ENCODE data around the gene CDV3.
"Not testable (repeated sequence)": the region's sequence is repeated elsewhere in the genome, so short reads cannot be mapped to it uniquely, and the experiment has no call there.

Gene CDV3

GRCh38 chr3:133573629-133574194 lies at the start of gene CDV3:
CDV3 (plus strand) TSS chr3:133573686; CDS start chr3:133574045, 359 bp downstream.
- no peak for DNase-seq (ENCODE audit: low spot score)

GRCh38 chr3:133523758-133524157 lies 49.7 kb upstream of the CDV3 start:
- DNase-seq (ENCODE audit: low spot score), result not testable (repeated sequence)

- no peak for DNase-seq (ENCODE audit: low spot score)
Observed at GRCh38 chr3:133525435-133525834, 48.1 kb upstream of the CDV3 start.

GRCh38 chr3:133527081-133527715 lies 46.3 kb upstream of the CDV3 start:
- DNase-seq (ENCODE audit: low spot score), result no peak

GRCh38 chr3:133529809-133530208 lies 43.7 kb upstream of the CDV3 start:
- DNase-seq (ENCODE audit: low spot score), result no peak

- DNase-seq (ENCODE audit: low spot score), result no peak
Observed at GRCh38 chr3:133531981-133532380, 41.5 kb upstream of the CDV3 start.

- no peak for DNase-seq (ENCODE audit: low spot score)
Observed at GRCh38 chr3:133532951-133533350, 40.5 kb upstream of the CDV3 start.

GRCh38 chr3:133535971-133536881 lies 37.3 kb upstream of the CDV3 start:
- DNase-seq (ENCODE audit: low spot score), result no peak

- not testable (repeated sequence) for DNase-seq (ENCODE audit: low spot score)
Observed at GRCh38 chr3:133537131-133537530, 36.4 kb upstream of the CDV3 start.

GRCh38 chr3:133538154-133538553 lies 35.3 kb upstream of the CDV3 start:
- DNase-seq (ENCODE audit: low spot score), result no peak

GRCh38 chr3:133540896-133541674 lies 32.4 kb upstream of the CDV3 start:
- DNase-seq (ENCODE audit: low spot score), result no peak

- DNase-seq (ENCODE audit: low spot score), result no peak
Observed at GRCh38 chr3:133542871-133543270, 30.6 kb upstream of the CDV3 start.

GRCh38 chr3:133544983-133545382 lies 28.5 kb upstream of the CDV3 start:
- DNase-seq (ENCODE audit: low spot score), result not testable (repeated sequence)

GRCh38 chr3:133547432-133548041 lies 25.9 kb upstream of the CDV3 start:
- no peak for DNase-seq (ENCODE audit: low spot score)

- no peak for DNase-seq (ENCODE audit: low spot score)
Observed at GRCh38 chr3:133548090-133548489, 25.4 kb upstream of the CDV3 start.

- DNase-seq (ENCODE audit: low spot score), result no peak
Observed at GRCh38 chr3:133549565-133549964, 23.9 kb upstream of the CDV3 start.

GRCh38 chr3:133551589-133551988 lies 21.9 kb upstream of the CDV3 start:
- not testable (repeated sequence) for DNase-seq (ENCODE audit: low spot score)

- no peak for DNase-seq (ENCODE audit: low spot score)
Observed at GRCh38 chr3:133561679-133562078, 11.8 kb upstream of the CDV3 start.

- DNase-seq (ENCODE audit: low spot score), result no peak
Observed at GRCh38 chr3:133562376-133562775, 11.1 kb upstream of the CDV3 start.

- no peak for DNase-seq (ENCODE audit: low spot score)
Observed at GRCh38 chr3:133563186-133563591, 10.3 kb upstream of the CDV3 start.

- no peak for DNase-seq (ENCODE audit: low spot score)
Observed at GRCh38 chr3:133563816-133564215, 9.7 kb upstream of the CDV3 start.
